Retinal pigment epithelial cell (primary cell): Measurements from ENCODE around the gene HTR3C.
A peak's percentile ranks its signal among the peaks of the same experiment; 100 is the strongest.
"Not testable (repeated sequence)": the region's sequence is repeated elsewhere in the genome, so short reads cannot be mapped to it uniquely, and the experiment has no call there.

ENCODE experiments used
- DNase-seq: peaks from one replicate; pipeline ENCODE4 v3.0.0-alpha.2; 2010; ENCODE audit warnings: low read depth
- H3K4me3 ChIP-seq: 2 replicates; pipeline ENCODE4 v1.5.1; 2011; ENCODE audit warnings: mild to moderate bottlenecking, low read length, control low read depth, moderate library complexity
- CTCF ChIP-seq: conservative IDR thresholded peaks from 2 replicates; pipeline ENCODE4 v1.5.1; 2011; ENCODE audit warnings: low read depth, low read length, control low read depth, inconsistent platforms

HTR3C gene

GRCh38 chr3:184052767-184053166 lies at the start of gene HTR3C:
TSS of gene HTR3C (plus strand) at chr3:184053047. CDS start at chr3:184053081, 34 bp downstream.
- H3K4me3 ChIP-seq, result no peak within 1 kb of the TSS
- no peak for DNase-seq
- no peak for TF ChIP-seq CTCF

- H3K4me3 ChIP-seq, result no peak overlapping the region
- DNase-seq, result peak; percentile 94
- TF ChIP-seq CTCF, result no peak
These were observed 49.5 kb upstream of the HTR3C start for GRCh38 chr3:184003187-184003967.

- peak; percentile 72 for DNase-seq
- TF ChIP-seq CTCF, result no peak
- H3K4me3 ChIP-seq, result no peak overlapping the region
These were observed 48.4 kb upstream of the HTR3C start for GRCh38 chr3:184004476-184004875.

GRCh38 chr3:184005941-184006507 lies 46.8 kb upstream of the HTR3C start:
- no peak for TF ChIP-seq CTCF
- peak overlapping the region; percentile 0 for H3K4me3 ChIP-seq
- peak; percentile 87 for DNase-seq

GRCh38 chr3:184007143-184007813 lies 45.6 kb upstream of the HTR3C start:
- not testable (repeated sequence) for H3K4me3 ChIP-seq, DNase-seq

- H3K4me3 ChIP-seq, result no peak overlapping the region
- no peak for TF ChIP-seq CTCF
- DNase-seq, result peak; percentile 83
These were observed 44.7 kb upstream of the HTR3C start for GRCh38 chr3:184008161-184008560.

- peak; percentile 37 for DNase-seq
- H3K4me3 ChIP-seq, result no peak overlapping the region
- no peak for TF ChIP-seq CTCF
These were observed 41.5 kb upstream of the HTR3C start for GRCh38 chr3:184011230-184011876.
